Stimulated activated CD8-positive, alpha-beta memory T cell treated with anti-CD3 and anti-CD28 coated beads, Interleukin-15, amount 100 ng/mL, for 1 hour (primary cell): ENCODE measurements around the gene MICALL2.

Experiments
- DNase-seq: peaks from one replicate; pipeline ENCODE4 v3.0.0-alpha.2; 2020; ENCODE audit warnings: low read depth

MICALL2 gene

GRCh38 chr7:1413936-1414639 is 45.2 kb downstream of the MICALL2 start:
- DNase-seq, result no peak

- DNase-seq, result peak; percentile 77
Observed at GRCh38 chr7:1412322-1413261, 46.7 kb downstream of the MICALL2 start.

- no peak for DNase-seq
Observed at GRCh38 chr7:1411414-1411813, 47.9 kb downstream of the MICALL2 start.

GRCh38 chr7:1410992-1411391 is 48.3 kb downstream of the MICALL2 start:
- no peak for DNase-seq

- DNase-seq, result no peak
Observed at GRCh38 chr7:1409555-1409954, 49.7 kb downstream of the MICALL2 start.

GRCh38 chr7:1408466-1408865 is 50.8 kb downstream of the MICALL2 start:
- no peak for DNase-seq

- DNase-seq, result no peak
Observed at GRCh38 chr7:1407892-1408291, 51.4 kb downstream of the MICALL2 start.

GRCh38 chr7:1404898-1405548 is 54.2 kb downstream of the MICALL2 start:
- no peak for DNase-seq

- DNase-seq, result no peak
Observed at GRCh38 chr7:1404460-1404809, 54.8 kb downstream of the MICALL2 start.

- DNase-seq, result no peak
Observed at GRCh38 chr7:1403638-1404459, 55.4 kb downstream of the MICALL2 start.

- no peak for DNase-seq
Observed at GRCh38 chr7:1402791-1403637, 56.3 kb downstream of the MICALL2 start.

- DNase-seq, result no peak
Observed at GRCh38 chr7:1402110-1402790, 57.0 kb downstream of the MICALL2 start.

- no peak for DNase-seq
Observed at GRCh38 chr7:1401011-1401410, 58.3 kb downstream of the MICALL2 start.

GRCh38 chr7:1400371-1400770 is 58.9 kb downstream of the MICALL2 start:
- no peak for DNase-seq

GRCh38 chr7:1397491-1398327 is 61.6 kb downstream of the MICALL2 start:
- DNase-seq, result no peak

- no peak for DNase-seq
Observed at GRCh38 chr7:1396195-1396594, 63.1 kb downstream of the MICALL2 start.

GRCh38 chr7:1395211-1396070 is 63.8 kb downstream of the MICALL2 start:
- no peak for DNase-seq

GRCh38 chr7:1394371-1394770 is 64.9 kb downstream of the MICALL2 start:
- DNase-seq, result no peak

GRCh38 chr7:1393421-1393820 is 65.8 kb downstream of the MICALL2 start:
- no peak for DNase-seq
